HG03565 (cell line): ENCODE measurements around the gene ANKLE2.
"Not testable (repeated sequence)": the region's sequence is repeated elsewhere in the genome, so short reads cannot be mapped to it uniquely, and the experiment has no call there.

ENCODE experiments used
- ATAC-seq: cut with Tn5 transposase; IDR thresholded peaks from one replicate; pipeline ENCODE4 v1.9.1; 2021; ENCODE audit warnings: mild to moderate bottlenecking, moderate library complexity; ENCODE audit not compliant: unreplicated experiment

Gene ANKLE2

DNA sequence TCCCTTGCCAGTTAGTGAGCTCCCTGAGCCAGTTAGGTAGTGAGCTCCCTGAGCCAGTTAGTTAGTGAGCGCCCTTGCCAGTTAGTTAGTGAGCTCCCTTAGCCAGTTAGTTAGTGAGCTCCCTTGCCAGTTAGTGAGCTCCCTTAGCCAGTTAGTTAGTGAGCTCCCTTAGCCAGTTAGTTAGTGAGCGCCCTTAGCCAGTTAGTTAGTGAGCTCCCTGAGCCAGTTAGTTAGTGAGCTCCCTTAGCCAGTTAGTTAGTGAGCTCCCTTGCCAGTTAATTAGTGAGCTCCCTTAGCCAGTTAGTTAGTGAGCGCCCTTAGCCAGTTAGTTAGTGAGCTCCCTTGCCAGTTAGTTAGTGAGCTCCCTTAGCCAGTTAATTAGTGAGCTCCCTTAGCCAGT, 69.6 kb downstream of the ANKLE2 start:
- ATAC-seq: not testable (repeated sequence)

DNA sequence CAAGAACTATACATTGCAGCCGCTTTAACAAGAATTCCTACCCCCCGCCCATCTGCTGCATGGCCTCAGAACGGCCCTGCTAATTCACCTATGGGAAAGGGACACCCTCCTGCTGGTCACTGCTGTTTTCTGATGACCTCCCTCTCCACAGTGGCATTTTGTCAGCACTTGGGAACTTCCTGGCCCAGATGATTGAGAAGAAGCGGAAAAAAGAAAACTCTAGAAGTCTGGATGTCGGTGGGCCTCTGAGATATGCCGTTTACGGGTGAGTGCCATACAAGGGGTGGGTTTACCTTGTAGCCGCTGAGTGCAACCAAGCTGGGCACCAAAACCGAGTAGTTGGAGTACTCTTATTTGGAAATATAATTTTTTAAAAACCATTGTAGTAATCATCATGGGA, 71.5 kb downstream of the ANKLE2 start:
- ATAC-seq: no peak

DNA sequence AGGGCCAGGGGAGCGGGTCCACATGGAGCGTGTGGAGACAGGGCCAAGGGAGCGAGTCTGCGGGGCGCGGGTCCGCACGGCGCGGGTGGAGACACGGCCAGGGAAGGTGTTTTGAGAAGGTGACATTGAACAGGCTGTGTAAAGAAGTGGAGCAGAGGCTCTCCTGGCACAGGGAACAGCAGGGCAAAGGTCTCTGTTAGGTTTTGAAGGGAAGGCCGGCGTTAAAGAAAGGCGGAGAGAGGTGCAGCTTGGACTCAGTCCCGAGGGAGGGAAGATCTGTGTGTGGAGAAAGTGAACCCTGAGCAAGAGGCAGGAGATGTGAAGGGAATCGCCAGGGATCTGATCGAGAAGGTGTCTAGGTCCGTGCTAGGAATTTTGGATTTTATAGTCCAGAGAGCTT, 72.4 kb downstream of the ANKLE2 start:
- ATAC-seq: no peak

- ATAC-seq: peak; percentile 88
These were observed 74.1 kb downstream of the ANKLE2 start, which contains the start of the genes POLE and PXMP2 for GRCh38 chr12:132687211-132688164. TSS of gene POLE (minus strand) at chr12:132687342. CDS start at chr12:132687315, 27 bp downstream. TSS of gene PXMP2 (plus strand) at chr12:132687587. CDS start at chr12:132687671, 84 bp downstream.

DNA sequence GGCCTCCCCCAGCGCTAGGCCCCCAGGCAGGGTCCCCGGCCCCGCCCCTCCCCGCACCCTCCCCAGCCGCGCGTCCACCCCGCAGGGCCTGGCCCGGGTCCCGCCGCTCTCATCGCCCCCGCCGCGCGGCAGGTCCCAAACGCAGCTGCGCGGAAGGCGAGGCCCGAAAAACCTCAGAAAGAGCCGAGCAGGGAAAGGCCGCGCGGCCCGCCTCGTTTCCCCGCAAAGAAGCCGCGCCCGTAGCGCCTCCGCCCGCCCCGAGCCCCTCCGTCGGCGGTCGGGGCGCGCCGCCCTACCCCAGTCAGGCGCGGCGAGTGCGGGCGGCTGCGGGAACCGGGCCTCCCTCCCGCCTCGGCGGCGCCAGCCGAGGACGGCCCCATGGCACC, 74.8 kb downstream of the ANKLE2 start:
- ATAC-seq: peak; percentile 6

DNA sequence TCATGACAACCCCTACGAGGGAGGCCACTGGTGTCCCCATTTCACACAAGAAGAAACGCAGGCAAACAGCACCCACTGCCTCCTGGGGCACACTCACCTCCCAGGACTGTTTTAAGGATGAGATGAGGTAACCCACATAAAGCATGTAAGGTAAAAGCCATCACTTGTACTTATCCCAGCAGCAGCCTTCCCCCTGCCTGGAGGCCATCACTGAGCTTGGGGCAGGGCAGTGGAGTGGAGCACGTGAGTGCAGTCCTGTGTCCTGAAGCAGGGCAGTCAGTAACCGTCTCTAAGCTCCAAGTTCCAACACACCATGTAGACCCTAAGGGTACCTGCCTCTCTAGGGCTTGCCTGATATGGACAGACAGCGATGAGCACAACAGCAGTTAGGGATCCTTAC, 76.2 kb downstream of the ANKLE2 start:
- no peak for ATAC-seq

DNA sequence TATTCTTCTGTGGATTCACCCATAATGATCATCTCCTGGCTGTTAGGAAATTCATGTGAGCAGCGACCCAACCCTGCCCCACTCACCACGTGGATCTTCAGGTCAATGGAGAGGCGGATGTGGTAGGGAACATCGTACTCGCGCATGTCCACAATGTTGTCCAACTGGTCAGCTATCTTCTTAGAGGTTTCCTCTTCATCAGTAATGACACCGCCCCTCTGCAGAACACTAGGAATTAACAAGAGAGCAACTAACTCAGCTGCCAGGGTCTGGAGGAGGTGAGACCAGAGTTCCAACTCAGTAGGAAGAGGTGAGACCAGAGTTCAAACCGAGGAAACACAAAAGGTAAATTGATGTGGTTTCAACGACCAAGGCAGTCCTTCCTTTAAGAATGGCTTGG, 84.1 kb downstream of the ANKLE2 start:
- ATAC-seq: no peak

DNA sequence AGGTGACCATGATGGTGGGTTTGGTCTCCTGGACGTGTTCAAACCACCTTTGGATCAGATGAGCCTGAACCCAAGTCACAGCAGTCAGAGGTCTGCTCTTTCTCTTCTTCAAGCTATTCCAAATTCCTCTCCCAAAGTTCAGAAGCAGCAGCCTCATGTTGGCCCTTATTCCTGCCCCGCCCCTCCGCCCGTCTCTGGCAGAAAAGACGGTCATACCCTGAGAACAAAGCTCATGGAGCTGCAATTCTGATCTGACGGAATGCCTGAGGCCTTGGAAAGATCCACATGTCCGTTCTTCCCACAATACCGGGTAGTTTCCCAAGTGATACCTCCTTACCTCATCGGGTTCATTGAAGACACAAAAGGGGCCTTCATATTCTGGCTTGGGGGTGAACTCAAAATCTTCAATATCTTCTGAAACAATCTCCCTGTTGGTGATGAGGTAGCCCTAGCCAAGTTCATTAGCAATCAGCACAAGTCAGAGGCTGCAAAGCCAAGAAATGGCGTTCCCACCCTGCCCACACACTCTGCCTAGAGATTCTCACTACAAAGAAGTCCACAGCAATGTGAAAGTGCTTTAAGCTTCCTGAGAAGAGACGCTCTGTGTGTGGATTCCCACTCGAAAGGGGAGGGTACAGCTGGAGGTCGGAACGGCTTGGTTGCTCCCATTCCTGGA, 85.7 kb downstream of the ANKLE2 start:
- no peak for ATAC-seq
